HG03060 (cell line): ENCODE results near the gene CHTF18.
"Not testable (repeated sequence)": the region's sequence is repeated elsewhere in the genome, so short reads cannot be mapped to it uniquely, and the experiment has no call there.

Experiments used
- ATAC-seq: cut with Tn5 transposase; IDR thresholded peaks from one replicate; pipeline ENCODE4 v1.9.1; 2021; ENCODE audit warnings: low read depth, moderate number of reproducible peaks; ENCODE audit not compliant: unreplicated experiment

Gene CHTF18

DNA sequence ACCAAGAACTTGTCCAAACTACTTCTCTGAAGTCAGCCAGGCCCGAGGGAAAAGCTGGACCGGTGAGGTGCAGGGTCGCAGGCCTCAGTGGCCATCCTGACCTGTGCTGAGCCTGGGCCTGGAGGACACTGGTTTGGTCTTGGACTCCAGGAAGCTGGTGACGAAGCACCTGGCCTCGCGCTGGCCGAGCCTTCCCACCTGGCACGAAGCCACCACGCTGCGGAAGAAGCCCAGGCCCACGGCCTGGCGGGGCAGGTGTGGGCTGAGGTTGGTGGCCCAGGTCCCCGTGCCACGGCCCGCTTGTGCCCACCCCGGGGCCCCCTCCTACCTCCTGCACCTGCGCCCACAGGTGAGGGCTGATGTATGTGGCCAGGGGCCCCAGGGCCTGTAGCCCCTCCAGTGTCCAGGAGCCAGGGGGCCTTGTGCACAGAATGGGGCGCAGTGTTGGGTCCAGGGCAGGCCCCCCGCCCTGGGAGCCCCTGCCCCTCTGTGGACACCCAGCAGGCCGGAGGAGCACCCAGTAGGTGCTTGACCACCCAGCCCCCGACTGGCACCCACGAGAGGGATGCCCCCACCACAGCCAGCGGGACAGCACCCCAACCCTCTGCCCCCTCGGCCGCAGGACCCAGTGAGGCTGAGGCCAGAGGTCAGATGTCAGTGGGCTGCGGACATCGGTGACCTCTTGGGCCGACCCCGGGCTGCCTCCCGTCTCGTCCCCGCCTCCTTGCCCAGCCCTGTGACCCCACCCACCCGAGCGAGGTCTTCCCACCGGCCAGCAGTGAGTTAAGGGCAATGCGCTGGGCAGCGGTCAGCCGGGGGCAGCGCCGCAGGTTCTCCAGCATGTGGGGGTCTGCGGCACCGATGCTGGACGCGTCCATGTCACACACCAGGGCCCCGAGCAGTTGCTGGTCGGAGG is 14.1 kb upstream of the CHTF18 start:
- ATAC-seq: no peak

DNA sequence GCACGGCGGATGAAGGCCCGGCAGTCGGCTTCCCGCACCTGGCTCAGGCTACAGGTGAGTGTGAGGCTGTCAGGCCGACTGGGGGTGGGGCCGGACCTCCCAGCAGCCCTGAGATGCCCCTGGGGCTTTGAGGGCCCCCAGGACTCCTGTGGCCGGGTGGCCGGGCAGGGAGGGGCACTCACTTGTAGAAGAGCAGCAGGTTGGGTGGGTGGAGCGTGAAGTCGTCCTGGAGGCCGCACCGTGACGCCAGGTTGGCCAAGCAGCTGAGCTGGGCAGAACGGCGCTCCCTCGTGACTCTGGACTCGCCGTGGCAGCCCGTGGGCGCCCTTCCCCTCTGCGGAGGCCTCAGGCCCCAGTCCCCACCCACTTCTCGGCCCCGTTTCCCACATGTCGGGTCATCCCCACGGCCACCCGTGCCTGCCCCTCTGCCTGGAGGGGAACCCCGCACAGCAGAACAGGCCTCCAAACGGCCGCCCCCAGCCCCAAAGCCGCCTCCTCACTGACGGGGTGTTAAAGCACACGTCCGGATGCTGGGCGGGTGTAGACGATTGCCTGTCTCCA is 13.1 kb upstream of the CHTF18 start:
- ATAC-seq: no peak

DNA sequence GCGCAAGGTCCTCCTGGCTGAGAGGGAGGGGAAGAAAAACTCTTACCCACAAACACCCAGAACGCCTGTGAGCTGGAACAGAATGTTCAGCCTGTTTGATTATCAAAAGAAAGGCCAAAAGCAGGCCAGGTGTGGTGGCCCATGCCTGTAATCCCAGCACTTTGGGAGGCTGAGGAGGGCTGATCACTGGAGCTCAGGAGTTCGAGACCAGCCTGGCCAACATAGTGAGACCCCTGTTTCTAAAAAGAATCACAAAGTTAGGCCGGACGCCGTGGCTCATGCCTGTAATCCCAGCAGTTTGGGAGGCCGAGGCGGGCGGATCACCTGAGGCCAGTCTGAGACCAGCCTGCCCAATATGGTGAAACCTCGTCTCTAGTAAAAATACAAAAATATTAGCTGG is 12.1 kb upstream of the CHTF18 start:
- ATAC-seq: not testable (repeated sequence)

DNA sequence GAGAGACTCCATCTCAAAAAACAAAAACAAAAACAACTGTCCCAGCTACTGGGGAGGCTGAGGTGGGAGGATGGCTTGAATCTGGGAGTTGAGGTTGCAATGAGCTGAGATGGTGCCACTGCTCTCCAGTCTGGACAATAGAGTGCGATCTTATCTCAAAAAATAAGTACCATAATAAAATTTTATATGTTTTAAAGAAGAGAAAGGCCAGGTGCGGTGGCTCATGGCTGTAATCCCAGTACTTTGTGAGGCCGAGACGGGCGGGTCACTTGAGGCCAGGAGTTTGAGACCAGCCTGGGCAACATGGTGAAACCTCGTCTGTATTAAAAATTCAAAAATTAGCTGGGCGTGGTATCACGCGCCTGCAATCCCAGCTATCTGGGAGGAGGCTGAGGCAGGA is 11.6 kb upstream of the CHTF18 start:
- ATAC-seq: no peak

DNA sequence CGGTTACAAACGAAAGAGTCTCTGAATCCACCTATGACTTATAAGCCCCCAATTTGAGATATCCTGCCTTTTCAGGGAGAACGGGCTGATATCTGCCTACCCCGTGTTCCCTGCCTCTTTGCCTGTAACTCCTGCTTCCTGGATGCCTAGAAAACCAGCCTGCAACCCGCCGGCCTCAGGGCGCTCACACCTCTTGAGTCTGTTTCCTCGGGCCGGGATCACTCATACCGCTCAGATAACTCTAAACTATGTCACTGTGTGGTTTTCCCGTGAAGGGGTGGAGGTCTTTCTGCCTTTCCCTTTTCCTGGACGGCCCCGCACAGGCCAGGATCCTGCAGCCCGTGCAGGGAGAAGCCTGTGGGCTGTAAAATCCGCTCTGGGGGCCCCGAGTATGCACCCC is 10.6 kb upstream of the CHTF18 start:
- ATAC-seq: no peak

DNA sequence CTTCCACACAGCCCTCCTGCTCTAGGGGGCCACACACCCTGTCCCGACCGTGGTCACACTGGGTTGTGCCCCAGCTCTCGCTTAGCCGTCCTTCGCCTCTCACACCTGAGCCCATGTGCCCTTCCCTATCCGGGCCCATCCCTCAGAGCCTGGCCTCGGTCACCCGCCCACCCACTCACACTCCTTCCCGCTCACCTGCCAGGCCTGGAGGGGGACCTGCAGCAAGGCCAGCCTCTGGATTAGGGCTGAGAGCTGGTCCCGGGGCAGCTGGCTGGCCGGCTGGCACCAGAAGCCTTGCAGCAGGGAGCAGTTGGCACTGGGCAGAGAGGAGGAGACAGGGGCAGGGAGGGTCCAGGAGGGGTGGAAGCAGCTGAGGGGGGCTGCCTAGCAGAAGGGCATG is 10.0 kb upstream of the CHTF18 start:
- no peak for ATAC-seq

DNA sequence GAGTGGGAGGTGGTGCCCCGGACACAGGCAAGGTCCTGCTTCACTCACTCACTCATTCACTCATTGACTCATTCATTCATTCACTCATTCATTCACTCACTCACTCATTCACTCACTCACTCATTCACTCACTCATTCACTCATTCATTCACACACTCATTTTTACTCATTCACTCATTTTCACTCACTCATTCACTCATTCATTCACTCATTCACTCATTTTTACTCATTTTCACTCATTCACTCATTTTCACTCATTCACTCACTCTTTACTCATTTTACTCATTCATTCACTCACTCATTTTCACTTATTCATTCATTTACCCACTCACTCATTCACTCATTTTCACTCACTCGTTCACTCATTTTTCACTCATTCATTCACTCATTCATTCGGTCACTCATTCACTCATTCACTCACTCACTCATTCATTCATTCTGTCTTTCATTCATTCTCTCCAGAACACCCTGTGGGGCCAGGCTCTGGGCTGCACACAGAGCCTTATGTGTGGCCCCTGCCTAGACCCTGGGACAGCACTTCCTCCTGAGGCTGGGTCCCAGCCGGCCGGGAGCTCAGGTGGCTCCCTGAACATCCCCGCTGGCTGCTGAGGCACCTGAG is 9.4 kb upstream of the CHTF18 start:
- no peak for ATAC-seq

DNA sequence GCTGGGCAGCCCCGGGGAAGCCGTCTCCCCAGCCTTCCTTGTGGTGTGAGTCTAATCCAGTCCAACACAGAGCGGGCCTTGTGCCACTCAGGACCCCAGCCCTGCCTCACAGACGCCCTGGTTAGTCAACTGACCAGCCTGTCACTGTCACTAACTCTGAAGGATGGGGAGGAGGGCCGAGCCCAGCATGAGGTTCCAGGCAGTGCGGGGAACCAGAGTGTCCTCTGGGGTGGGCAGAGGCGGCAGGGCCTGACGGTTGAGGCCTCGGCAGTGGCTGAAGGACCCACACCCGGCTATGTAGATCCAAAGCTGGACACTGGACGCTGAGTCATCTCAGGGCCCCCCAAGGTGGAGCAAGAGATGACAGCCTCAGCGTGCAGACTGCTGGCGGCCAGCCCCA is 8.9 kb upstream of the CHTF18 start:
- ATAC-seq: no peak

DNA sequence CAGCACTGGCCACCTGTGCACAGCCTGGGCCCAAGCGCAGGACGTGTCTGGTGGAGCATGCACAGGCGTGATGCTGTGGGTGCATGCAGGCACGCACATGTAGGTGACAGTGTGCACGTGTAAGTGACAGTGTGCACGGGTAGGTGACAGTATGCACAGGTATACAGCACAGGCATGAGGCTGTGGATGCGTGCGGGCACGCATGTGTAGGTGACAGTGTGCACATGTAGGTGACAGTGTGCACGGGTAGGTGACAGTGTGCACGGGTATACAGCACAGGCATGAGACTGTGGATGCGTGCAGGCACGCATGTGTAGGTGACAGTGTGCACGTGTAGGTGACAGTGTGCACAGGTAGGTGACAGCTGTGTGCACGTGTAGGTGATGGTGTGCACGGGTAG is 8.1 kb upstream of the CHTF18 start:
- ATAC-seq: no peak

DNA sequence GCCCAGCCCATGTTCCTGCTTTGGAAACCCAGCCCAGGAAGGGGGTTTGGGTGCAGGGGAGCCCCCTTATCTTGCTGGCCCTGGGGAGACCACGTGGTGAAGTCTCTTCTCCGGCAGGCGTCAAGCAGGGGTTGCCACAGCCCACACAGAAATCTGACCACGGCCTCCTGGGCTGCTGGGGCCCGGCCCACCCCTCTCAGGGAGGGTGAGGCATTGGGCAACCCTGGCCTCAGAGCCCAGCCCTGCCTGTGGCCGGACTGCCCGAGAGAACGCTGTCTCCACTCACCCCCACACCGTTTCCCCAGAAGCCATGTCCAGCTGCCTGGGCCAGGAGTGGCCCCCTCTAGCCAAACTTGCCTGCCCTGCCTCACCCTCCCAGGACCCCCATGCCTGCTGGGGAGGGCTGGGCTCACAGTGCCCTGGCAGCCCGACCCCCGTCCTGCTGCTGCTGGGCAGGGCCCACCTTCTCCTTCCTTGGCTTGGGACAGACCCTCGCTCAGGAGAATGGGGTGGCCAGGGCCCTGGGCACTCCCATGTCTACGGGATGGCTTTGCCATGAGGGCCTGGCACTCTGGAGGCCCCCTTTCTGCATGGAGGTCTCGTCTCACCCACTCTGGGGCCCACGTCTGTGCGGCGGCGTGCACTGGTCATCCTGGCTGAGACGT is 6.9 kb upstream of the CHTF18 start:
- ATAC-seq: no peak

DNA sequence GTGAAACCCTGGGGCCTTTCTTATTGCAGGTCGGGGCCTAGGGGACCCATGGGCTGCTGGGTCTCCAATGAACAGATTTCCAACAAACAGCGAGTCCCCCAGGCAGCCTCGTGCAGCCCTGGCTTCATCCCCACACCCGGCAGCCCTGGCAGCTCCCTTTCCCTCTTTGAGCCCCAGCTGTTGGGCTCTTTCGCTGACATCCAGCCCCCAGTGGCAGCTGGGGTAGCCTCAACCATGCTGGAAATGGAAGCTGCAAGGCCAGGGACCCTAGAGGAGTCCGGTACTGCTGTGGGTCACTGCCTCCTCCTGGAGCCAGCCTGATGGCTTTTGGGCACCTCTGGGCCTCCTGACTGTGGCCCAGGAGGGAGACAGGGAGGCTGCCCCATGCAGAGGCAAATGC is 6.2 kb upstream of the CHTF18 start:
- no peak for ATAC-seq

DNA sequence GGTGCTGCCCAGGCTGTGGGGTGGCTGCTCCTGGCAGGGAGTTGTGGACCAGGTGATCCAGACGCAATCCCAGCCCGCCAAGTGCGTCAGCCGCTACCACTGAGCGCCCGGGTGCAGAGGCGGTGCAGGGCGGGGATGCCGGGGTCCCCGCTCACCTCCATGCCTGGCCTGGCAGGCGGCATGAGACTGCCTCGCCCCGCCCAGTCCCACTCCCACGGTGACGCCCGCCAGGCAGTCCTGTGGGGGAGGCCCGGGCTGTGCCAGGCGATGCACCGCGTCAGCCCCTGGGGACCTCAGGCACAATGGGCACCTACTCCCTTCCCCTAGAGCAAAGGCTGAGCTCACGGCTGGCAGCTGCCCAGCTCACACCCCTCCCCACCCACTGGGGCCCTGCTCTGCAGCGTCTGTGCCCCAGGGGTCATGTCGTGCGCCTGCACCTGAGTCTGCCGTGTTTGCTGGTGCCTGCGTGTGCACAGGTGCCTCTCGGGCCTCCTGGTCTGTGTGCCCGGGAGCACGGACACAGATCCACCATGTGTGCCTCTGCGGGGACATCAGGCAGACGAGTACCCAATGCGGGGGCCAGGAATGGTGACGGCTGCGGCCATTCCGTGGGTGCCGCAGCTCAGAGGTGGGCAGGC is 5.5 kb upstream of the CHTF18 start:
- ATAC-seq: no peak

DNA sequence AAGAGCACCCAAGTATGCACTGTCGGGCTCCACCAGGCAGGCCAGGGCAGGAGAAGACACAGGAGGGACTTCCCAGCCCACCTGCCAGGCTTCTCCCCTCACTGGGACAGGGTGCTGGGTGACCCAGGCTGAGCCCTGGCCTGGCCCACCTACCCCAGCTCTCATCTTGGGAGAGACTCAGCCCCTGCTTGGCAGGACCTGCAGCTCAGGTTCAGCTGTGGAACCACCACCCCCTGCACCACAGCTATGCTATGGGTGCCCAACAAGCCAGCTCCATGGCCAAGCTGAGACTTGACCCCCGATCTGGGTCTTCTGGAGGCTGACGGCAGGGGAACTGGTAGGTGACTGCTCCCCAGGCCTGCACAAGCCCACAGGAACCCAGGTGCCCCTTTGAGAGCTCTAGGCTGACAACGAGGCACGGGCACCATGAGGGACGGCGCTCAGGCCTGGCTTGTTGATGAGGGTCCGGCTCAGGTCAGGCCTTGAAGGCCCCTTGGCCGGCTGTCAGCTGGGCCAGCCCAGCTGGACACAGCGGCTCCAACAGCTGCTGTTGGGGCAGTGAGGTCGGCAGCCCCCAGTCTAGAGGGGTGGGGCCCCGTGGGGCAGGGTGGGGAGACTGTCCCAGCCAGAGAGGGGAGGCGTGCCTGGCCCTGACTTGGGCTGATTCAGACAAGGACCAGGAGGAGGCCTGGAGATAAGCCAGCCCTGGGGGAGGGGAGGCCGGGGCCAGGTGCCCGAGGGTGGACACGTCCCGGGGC is 4.8 kb upstream of the CHTF18 start:
- no peak for ATAC-seq

DNA sequence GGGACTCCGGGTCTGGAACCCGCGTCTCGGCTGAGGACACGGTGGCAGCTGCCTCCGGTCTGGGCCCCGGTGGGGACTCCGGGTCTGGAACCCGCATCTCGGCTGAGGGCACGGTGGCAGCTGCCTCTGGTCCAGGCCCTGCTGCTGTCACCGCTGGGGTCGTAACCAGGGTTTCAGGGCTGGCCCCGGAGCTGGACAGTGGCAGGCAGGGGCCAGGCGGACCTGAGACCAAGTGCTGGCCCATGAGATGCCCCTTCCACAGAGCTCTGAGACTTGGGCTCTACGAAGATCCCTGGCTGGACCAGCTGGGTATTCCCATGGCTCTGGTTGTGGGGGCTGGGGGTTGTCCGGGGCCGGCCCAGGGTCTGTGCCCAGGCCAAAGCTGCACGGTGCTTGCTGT is 4.0 kb upstream of the CHTF18 start:
- no peak for ATAC-seq

DNA sequence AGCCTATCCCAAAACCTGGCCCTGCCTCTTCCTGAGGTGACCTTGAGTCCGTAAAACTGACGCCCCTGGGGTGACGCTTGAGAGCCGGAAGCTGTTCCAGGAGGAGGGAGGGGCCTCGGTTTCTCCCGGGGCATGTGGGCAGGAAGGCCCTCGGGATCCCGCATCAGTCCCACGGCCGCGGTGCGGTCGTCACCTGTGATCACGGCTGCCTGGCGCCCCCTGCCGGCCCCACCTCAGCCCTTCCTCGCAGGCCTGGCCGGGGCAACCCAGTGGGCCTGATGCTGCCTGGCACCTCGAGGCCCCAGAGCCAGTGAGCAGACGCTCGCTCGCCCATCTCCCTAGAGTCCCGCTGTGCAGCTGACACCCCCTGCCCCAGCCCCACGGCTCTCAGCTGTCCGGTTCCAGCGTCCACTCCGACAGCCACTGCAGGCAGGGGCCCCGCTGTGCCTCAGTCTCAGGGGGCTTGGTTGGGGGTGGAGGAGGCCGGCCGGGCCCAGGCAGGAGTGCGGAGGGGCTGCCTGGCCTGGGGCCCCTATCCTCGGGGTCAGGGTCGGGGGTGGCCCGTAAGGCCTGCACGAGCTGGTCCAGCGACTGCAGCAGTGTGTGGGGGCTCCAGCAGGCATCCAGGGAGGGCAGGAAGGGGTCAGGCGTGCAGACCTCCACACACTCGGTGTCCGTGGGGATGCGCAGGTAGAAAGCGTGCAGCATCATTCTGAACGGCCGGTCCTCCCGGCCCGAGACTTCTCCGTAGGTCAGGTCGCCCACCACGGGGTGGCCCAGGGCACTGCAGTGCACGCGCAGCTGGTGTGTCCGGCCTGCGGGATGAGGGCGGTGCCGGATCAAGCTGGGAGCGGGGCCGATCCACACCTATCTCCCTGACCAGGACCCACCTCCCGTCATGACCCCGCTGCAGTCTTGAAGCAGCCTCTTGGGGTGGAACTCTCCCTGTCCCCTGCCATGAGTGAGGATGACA is 2.6 kb upstream of the CHTF18 start:
- ATAC-seq: no peak

DNA sequence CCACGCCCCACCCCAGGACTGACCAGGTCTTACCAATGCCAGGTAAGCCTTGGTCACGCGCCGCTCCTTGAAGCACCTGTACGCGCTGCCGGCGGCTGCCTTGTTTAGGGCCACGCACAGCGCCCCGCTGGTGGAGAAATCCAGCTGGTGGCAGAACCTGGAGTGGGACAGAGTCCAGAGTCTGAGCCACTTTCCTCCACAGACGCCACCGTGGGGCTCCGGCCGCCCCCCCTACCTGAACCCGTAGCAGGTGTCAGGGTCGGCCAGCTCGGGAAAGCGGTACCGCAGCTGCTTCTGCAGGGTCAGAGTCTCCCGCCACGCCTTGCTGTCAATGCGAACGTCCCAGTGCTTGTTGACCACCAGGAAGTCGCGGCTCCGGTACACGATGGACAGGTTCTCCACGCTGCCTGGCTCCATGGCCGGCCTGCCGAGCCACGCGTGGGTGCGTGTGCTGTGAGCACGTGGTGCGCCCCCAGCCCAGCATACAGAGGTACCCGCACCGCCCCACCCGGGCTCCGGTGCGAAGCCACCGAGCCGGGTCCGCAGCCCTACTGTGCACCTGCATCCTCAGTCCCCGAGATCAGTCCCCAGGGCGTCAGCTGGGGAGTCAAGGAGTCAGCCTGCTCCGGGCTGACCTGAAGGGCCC is 976 bp upstream of the CHTF18 start:
- ATAC-seq: no peak

DNA sequence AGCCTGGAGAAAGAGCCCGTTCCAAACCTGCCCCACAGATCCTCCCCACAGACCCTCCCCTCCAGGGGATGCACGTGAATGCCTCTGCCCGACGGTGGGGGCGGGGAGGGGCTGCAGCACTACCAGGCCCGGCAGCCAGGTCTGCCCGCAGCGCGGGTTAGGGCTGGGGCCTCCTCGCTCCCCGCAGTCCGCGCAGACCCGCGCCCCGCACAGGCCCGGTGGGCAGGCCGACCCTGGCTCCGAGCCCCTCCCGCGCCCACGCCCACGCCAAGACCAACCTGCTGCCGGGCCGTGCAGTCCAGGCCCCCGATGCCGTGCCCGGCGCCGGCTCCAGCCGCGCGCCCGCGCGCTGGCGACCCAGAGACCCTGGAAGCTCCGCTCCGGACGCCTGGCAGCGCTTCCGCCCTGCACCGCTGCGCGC is 432 bp upstream of the CHTF18 start, which contains the start of gene RPUSD1:
TSS of gene RPUSD1 (minus strand) at position 404 of the 421 bp plus-strand sequence. CDS start 644 bp downstream, outside the sequence.
- ATAC-seq: no peak

DNA sequence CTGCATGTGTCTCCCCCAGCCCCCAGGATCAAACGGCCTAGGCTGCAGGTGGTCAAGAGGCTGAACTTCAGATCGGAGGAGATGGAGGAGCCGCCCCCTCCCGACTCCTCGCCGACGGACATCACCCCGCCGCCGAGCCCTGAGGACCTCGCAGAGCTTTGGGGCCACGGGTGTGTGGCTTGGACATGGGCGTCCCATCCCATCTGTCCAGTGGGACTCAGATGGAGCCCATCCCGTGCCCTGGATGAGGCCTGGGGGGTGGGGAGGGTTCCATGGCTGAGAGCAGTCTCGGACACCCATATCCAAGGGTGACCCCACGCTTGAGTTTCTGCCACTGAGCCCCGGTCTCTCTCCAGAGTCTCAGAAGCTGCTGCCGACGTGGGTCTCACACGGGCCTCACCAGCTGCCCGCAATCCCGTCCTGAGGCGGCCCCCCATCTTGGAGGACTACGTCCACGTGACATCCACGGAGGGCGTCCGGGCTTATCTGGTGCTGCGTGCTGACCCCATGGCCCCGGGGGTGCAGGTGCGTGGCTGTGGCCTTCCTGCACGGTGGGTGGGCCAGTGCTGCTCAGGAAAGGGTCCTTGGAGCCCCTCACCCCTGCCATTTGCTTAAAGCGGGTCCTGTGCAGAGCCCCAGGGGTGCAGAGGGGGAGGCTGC is 901 bp downstream of the CHTF18 start:
- no peak for ATAC-seq
